ENCODE measurements around the gene ABLIM2. TPM values are rescaled to one million over a fixed set of nuclear protein-coding genes. Genes with fewer than 3 reads are reported as not detected.
A peak's percentile ranks its signal among the peaks of the same experiment; 100 is the strongest.

The ABLIM2 gene
- total RNA-seq, 1 donor, result under 0.01 TPM

DNA sequence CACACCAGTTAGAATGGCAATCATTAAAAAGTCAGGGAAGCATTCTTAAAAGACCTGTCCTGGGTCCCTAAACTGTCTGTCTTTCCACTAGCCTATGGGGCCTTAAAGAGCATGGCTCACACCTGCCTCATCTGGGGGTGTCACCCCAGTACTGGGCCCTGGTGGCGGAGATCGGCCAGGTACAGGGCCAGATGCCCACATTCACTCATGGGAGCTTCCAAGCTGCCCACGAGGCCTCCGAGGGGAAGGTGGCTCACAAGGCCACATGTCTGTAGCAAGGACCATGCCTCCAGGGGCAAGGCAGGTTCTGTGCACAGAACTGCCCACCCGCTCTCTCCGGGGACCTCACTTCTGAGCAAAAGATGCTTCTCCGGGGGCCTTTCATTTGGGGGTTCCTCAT, 163.5 kb downstream of the ABLIM2 start:
- no peak for DNase-seq (ENCODE audit: low read depth in 2 of 3, low spot score in 2 of 3)

GRCh38 chr4:7993671-7994070, 164.9 kb downstream of the ABLIM2 start:
- no peak for DNase-seq (ENCODE audit: low read depth in 2 of 3, low spot score in 2 of 3)

- DNase-seq (ENCODE audit: low read depth in 2 of 3, low spot score in 2 of 3), result no peak
Measured at GRCh38 chr4:7992846-7993245, 165.8 kb downstream of the ABLIM2 start.

- no peak for DNase-seq (ENCODE audit: low read depth in 2 of 3, low spot score in 2 of 3)
Measured at GRCh38 chr4:7990807-7991459, 167.7 kb downstream of the ABLIM2 start.

DNA sequence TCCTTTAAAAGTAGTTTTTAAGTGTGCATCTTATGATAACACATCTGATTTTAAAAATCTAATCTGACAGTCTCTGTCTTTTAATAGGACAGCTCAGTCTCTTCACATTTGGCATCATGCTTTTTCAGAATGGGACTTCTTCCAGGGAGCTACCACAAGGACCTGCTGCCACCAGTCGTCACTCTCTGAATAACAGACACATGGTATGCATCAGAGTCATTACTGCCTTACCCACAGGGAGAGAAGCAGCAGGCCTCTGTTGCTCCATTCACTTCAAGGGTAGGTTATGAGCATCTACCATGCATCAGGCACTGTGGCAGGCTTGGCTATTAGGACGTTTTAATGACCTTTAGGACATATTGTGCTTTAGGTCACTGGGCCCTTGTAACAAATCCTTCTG, 169.0 kb downstream of the ABLIM2 start:
- no peak for DNase-seq (ENCODE audit: low read depth in 2 of 3, low spot score in 2 of 3)

GRCh38 chr4:7988437-7988836, 170.2 kb downstream of the ABLIM2 start:
- DNase-seq (ENCODE audit: low read depth in 2 of 3, low spot score in 2 of 3), result no peak

DNA sequence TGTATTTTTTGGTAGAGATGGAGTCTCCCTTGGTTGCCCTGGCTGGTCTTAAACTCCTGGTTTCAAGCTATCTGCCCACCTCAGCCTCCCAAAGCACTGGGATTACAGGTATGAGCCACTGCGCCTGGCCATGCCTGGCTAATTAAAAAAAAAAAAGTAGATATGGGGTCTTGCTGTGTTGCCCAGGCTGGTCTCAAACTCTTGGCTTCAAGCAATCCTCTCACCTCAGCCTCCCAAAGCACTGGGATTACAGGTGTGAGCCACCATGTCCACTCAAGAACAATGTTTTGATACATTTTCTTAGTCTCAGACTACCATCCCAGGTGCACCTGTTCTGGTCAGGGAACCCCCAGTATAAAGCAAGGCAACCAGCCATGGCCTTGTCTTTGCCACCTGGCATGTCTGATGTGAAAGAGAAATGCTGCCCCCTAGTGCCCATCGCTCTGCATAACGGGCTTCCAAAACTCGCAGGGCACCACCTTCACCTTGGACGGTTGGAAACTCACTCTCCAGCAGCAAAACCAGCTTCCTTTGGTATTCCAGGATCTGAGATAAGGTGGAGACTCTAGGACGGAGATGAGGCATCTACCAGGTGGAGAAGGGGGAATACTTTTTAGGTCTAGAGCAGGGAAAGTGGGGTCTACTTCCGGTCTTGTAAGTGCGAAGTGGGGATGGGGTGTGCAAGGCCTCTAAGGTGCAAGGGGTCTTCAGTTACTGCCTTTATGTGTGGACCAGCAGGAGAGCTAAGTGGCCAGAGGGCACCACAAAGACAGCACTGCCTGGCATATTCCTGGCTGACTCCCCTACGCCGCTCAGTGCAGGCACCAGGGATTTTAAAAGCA, 171.2 kb downstream of the ABLIM2 start:
- peak; percentile 58 to 77 (median 61) for DNase-seq (ENCODE audit: low read depth in 2 of 3, low spot score in 2 of 3)

DNA sequence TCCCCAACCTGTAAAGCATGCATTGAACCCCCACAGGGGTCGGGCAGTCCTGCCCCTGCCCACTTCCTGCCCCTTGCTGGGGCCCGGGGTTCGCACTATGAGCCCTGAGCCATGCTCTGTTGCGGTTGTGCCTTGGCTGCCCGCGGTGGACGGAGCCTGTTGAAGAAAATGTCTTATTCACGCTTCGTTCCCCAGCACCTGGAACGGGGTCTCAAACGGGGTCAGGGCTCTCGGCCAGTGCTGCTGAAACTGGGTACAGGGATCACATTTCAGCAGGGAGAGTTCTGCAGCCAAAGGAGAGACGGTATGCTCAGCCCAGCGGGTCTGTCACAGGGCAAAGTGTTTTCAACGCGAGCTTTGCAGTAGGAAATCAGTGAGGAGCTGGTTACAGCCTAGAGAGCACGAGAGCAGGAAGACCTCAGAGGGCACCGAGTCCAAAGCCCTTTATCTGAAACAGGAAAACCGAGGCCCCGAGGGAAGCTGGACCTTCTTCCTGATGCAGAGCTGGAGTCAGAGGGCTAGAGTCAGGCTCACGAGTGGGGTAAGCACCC, 172.6 kb downstream of the ABLIM2 start:
- no peak for DNase-seq (ENCODE audit: low read depth in 2 of 3, low spot score in 2 of 3)

GRCh38 chr4:7985072-7985471, 173.5 kb downstream of the ABLIM2 start:
- no peak for DNase-seq (ENCODE audit: low read depth in 2 of 3, low spot score in 2 of 3)

- no peak for DNase-seq (ENCODE audit: low read depth in 2 of 3, low spot score in 2 of 3)
Measured at GRCh38 chr4:7984286-7984925, 174.2 kb downstream of the ABLIM2 start.

DNA sequence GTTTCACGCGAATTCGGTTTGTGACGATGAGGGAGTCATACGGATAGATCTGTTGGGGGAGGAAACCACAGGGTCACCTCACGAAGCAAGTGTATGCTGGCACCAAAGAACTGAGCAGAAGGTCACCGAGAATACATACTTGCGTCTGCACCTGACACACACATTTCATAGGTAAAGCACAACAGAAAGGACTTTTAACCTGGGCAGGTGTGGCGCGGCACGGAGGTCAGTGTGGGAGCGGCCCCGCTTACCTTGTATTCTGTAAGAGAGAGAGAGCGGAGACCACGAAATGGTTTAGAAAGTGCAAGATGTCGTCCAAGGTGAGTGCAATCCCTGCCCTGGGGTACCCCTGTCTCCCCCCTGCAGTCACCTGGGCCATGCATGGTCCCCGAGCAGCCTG, 175.3 kb downstream of the ABLIM2 start:
- DNase-seq (ENCODE audit: low read depth in 2 of 3, low spot score in 2 of 3), result no peak

GRCh38 chr4:7981738-7982394, 176.7 kb downstream of the ABLIM2 start:
- no peak for DNase-seq (ENCODE audit: low read depth in 2 of 3, low spot score in 2 of 3)

GRCh38 chr4:7980036-7980435, 178.6 kb downstream of the ABLIM2 start:
- no peak for DNase-seq (ENCODE audit: low read depth in 2 of 3, low spot score in 2 of 3)

GRCh38 chr4:7979652-7979968, 179.0 kb downstream of the ABLIM2 start:
- DNase-seq (ENCODE audit: low read depth in 2 of 3, low spot score in 2 of 3), result no peak

- no peak for DNase-seq (ENCODE audit: low read depth in 2 of 3, low spot score in 2 of 3)
Measured at GRCh38 chr4:7978907-7979651, 179.5 kb downstream of the ABLIM2 start.

- DNase-seq (ENCODE audit: low read depth in 2 of 3, low spot score in 2 of 3), result no peak
Measured at GRCh38 chr4:7978489-7978888, 180.1 kb downstream of the ABLIM2 start.

DNA sequence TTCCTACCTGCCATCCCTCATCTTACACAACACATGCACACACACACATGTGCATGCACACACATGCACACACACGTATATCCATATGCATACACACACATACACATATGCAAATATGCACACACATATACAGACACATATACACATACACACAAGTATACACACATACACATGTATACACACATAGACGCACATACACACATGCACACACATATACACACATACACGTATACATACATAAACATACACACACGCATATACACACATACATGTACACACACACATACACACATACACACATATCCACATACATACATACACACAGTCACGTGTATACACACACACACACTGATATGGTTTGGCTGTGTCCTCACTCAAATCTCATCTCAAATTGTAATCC, 182.0 kb downstream of the ABLIM2 start:
- DNase-seq (ENCODE audit: low read depth in 2 of 3, low spot score in 2 of 3), result no peak

DNA sequence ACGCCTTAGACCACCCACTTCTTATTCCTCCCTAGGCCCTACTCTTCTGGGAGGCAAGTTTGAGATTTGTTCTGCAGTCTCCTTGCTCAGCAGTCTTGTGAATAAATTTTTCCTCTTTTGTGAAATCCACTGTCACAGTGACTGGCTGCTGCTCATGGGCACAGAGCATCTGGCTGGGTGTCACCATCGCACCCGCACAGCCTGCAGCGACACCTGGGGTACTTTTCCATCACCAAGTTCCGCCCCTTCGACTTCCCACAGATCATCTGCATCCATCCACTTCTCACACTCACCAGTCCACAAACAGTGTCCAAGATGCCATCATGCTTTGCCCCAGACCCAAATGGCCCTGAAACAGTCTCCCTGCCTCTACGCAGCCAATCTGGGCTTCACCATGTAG, 182.6 kb downstream of the ABLIM2 start:
- DNase-seq (ENCODE audit: low read depth in 2 of 3, low spot score in 2 of 3), result no peak

- no peak for DNase-seq (ENCODE audit: low read depth in 2 of 3, low spot score in 2 of 3)
Measured at GRCh38 chr4:7974425-7974824, 184.2 kb downstream of the ABLIM2 start.

DNA sequence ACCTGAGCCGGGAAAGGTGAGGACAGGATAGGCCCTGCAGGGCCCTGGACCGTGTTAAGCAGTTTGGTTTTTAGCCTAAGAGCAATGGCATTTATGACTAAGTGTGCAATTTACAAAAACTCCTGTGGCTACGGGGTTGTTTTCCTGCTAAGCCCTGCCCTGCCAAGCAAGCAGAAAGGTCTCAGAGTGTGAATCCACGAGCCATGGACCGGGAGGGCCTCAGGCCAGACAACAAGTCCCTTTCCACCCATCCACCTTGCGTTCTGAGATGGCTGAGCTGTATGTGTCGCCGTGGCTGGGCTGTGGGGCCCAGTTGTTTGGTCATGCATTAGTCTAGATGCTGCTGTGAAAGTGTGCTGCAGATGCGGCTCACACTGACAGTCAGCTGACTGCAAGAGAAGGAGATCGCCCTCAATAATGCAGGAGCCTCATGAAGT, 185.1 kb downstream of the ABLIM2 start:
- DNase-seq (ENCODE audit: low read depth in 2 of 3, low spot score in 2 of 3), result no peak
